Tibial artery (tissue), 4 donors: ENCODE data around the gene OR4M1.
"Not testable (repeated sequence)": the region's sequence is repeated elsewhere in the genome, so short reads cannot be mapped to it uniquely, and the experiment has no call there.

Experiments
- DNase-seq, 2 donors: peaks; one replicate each; pipeline ENCODE4 v3.0.0-alpha.2; 2019
- H3K27ac ChIP-seq, 2 donors: fragments of 200-600 bp; sonication (generic) in 1 of 2; 1 replicate in 1 of 2; 2 replicates in 1 of 2; pipeline ENCODE4 v1.5.1; 2018 to 2019; ENCODE audit warnings: mild to moderate bottlenecking in 1 of 2
- H3K27me3 ChIP-seq, 2 donors: fragments of 200-600 bp; sonication (generic) in 1 of 2; one replicate each; pipeline versions ENCODE4 v1.5.1 to v1.6.0; 2016 to 2019
- H3K36me3 ChIP-seq, 3 donors: fragments of 200-600 bp; sonication (generic) in 2 of 3; one replicate each; pipeline ENCODE4 v1.5.1; 2016 to 2019; ENCODE audit warnings: mild to moderate bottlenecking in 2 of 3
- H3K4me1 ChIP-seq, 4 donors: fragments of 200-600 bp; sonication (generic) in 2 of 4; 1 replicate in 3 of 4; 2 replicates in 1 of 4; pipeline ENCODE4 v1.5.1; 2016 to 2019
- H3K4me3 ChIP-seq, 2 donors: fragments of 200-600 bp; sonication (generic) in 1 of 2; 1 replicate in 1 of 2; 2 replicates in 1 of 2; pipeline ENCODE4 v1.5.1; 2018 to 2019; ENCODE audit warnings: mild to moderate bottlenecking in 2 of 2
- H3K9me3 ChIP-seq, 3 donors: fragments of 200-600 bp; sonication (generic) in 1 of 3; one replicate each; pipeline ENCODE4 v1.5.1; 2016 to 2019
- intact Hi-C: fragments of 100-400 bp; cut with DNase I; formaldehyde crosslinking; loops from one replicate; pipeline ENCODE4 v1.15.0; 2023; ENCODE audit warnings: low total_unique reads
- TF ChIP-seq, protein P1 (sequence below), 2 experiments: fragments of 200-600 bp in 1 of 2; fragments of 450-650 bp in 1 of 2; IDR thresholded peaks; one replicate each; pipeline ENCODE4 v1.5.1; 2017 to 2019; ENCODE audit warnings: antibody characterized with exemption in 2 of 2, mild to moderate bottlenecking in 1 of 2, moderate library complexity in 1 of 2

OR4M1 gene

DNA sequence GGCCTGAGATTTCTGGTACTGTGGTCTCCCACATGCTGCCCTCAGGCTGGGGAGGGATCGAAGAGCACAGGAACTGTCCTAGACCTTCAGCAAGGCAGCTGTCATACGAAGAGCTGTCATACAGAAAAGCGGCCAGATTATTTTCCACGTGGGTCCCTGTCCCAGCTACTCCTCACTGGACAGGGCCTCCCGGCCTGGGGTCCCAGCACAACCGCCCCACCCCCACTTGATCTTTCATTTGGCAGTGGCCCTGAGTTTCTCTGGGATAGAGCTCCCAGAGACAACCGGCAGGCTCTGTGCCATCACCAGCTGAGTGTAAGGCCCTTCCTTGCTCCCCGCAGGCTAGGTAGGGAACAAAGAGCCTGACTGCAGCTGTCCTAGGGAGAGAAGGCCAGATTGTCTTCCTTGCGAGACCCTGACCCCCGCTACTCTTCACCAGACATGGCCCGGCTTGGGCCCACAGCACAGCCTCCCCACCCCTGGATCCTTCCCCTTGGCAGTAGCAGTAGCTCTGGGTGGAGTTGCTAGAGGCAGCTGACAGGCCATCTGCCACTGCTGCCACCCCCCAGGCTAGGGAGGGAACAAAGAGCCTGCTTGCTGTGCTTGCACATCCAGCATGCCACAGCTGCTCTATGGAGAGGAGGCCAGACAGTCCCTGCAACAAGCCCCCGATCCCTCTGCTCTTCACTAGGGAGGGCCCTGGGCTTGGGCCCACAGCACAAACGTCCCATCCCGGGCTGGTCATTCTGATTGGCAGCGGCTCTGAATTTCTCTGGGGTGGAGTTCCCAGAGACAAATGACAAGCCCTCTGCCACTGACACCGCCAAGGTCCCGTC lies 27.2 kb downstream of the OR4M1 start:
- Histone ChIP-seq H3K9me3 (peaks cover 0 to 11% (median 0%) of the 10 kb centered on the region in 3 donors), H3K27me3 (no peaks in the 10 kb centered on the region), H3K4me1 (no peaks in the 10 kb centered on the region), H3K27ac (no peak overlapping the region), H3K4me3 (no peak overlapping the region), H3K36me3 (no peaks in the 10 kb centered on the region)
- peak in 1 of 2 donors; percentile 42 for DNase-seq
- TF ChIP-seq, protein P1, sequence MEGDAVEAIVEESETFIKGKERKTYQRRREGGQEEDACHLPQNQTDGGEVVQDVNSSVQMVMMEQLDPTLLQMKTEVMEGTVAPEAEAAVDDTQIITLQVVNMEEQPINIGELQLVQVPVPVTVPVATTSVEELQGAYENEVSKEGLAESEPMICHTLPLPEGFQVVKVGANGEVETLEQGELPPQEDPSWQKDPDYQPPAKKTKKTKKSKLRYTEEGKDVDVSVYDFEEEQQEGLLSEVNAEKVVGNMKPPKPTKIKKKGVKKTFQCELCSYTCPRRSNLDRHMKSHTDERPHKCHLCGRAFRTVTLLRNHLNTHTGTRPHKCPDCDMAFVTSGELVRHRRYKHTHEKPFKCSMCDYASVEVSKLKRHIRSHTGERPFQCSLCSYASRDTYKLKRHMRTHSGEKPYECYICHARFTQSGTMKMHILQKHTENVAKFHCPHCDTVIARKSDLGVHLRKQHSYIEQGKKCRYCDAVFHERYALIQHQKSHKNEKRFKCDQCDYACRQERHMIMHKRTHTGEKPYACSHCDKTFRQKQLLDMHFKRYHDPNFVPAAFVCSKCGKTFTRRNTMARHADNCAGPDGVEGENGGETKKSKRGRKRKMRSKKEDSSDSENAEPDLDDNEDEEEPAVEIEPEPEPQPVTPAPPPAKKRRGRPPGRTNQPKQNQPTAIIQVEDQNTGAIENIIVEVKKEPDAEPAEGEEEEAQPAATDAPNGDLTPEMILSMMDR (IDR thresholded peaks at IDR 0.05), result no peak
- intact Hi-C loops, result no loop called here

DNA sequence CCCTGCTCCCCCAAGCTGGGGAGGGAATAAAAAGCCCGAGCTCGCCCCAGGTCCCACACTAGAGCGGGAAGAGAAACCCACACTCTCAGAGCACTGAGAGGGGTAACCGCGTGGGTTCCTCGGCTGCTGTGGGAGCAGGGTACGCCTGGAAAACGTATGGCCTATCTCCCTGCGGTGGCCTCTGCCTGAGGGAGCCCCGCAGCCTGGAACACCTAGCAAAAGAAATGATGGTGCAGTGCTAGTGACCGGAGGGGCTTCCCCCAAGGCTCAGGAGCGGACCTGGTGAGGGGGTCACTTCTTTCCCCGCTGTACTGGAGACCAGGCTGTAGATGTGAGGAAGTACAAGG lies 27.8 kb downstream of the OR4M1 start:
- DNase-seq, result no peak
- H3K4me3 ChIP-seq, result no peak overlapping the region

DNA sequence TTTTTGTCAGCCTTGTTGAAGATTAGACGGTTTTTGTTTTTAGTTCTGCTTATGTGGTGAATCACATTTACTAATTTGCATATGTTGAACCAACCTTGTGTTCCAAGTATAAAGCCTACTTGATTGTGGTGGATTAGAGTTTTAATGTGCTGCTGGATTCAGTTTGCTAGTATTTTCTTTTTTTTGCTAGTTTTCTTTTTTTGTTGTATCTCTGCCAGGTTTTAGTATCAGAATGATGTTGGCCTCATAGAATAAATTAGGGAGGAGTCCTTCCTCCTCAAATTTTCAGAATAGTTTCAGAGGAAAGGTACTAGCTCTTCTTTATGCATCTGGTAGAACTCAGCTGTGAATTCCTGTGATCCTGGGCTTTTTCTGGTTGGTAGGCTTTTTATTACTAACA lies 30.2 kb downstream of the OR4M1 start, which contains the start of gene OR4N2:
OR4N2 (plus strand) TSS at position 301 of the 400 bp plus-strand sequence. CDS start 23,679 bp downstream, outside the sequence.
- DNase-seq, H3K27me3 ChIP-seq, H3K36me3 ChIP-seq, intact Hi-C loops, H3K27ac ChIP-seq, H3K4me1 ChIP-seq, H3K4me3 ChIP-seq: not testable (repeated sequence)
- H3K9me3 ChIP-seq, result peaks cover 0 to 11% (median 0%) of the 10 kb centered on the region in 3 donors

More for the DNA sequence above, 27.8 kb downstream of the OR4M1 start:
- intact Hi-C loops, result no loop called here
- TF ChIP-seq, protein P1 (IDR thresholded peaks at IDR 0.05), result no peak
- peaks cover 0 to 11% (median 0%) of the 10 kb centered on the region in 3 donors for H3K9me3 ChIP-seq
- H3K36me3 ChIP-seq, result no peaks in the 10 kb centered on the region
- H3K27me3 ChIP-seq, result no peaks in the 10 kb centered on the region
- H3K4me1 ChIP-seq, result no peaks in the 10 kb centered on the region
- H3K27ac ChIP-seq, result no peak overlapping the region

DNA sequence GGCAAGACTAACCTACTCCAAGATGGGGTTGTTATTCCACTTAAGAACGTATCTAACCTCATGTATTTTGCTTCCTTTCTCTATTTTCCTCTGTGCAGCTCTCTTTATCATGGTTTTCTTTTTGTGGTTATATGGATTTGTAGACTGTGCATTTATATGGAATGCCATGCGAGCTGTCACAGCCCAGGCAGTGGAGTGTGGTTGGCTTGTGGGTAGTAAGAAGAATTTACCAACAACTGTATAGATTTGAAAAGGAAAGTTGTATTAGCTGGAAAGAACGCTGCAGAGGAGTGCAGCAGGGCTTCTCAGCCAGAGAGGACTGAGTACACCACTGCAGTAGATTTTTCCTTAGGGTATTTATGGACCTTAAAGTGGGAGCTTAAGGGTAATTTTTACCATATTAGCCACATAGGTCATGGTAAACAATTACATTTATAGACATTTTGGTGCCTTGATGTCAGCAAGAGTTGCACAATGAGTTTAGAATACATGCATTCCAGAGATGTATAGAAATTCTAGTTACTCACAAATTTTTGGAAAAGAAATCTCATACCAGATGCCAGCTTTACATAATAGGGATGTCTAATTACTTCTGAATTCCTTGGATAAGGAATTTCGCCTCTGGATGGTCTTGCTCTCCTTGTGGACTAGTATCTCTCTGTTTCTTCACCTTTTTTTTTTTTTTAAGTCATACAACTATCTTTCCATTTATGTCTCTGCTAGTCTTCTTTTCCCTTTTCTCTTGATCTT lies 40.0 kb downstream of the OR4M1 start:
- intact Hi-C loops, H3K4me3 ChIP-seq, H3K27me3 ChIP-seq, H3K27ac ChIP-seq, DNase-seq, H3K36me3 ChIP-seq, H3K9me3 ChIP-seq, H3K4me1 ChIP-seq: not testable (repeated sequence)

DNA sequence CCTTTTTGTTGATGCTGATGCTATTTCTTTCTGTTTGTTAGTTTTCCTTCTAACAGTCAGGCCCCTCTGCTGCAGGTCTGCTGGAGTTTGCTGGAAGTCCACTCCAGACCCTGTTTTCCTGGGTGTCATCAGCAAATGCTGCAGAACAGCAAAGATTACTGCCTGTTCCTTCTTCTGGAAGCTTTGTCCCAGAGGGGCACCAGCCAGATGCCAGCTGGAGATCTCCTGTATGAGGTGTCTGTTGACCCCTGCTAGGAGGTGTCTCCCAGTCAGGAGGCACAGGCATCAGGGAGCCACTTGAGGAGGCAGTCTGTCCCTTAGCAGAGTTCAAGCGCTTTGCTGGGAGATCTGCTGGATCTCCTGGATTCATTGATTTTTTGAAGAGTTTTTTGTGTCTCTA lies 46.6 kb downstream of the OR4M1 start:
- H3K27me3 ChIP-seq, intact Hi-C loops, H3K36me3 ChIP-seq, DNase-seq, H3K4me3 ChIP-seq, H3K27ac ChIP-seq, H3K4me1 ChIP-seq, H3K9me3 ChIP-seq: not testable (repeated sequence)

DNA sequence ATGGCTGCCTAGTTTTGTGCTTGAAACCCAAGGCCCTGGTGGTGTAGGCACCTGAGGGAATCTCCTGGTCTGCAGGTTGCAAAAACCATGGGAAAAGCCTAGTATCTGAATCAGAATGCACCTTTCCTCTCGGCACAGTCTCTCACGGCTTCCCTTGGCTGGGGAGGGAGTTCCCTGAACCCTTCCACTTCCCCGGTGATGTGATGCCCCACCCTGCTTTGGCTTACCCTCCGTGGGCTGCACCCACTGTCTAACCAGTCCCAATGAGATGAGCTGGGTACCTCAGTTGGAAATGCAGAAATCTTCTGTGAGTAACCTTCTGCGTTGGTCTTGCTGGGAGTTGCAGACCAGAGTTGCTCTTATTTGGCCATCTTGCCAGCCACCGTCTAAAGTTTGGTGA lies 47.7 kb downstream of the OR4M1 start:
- H3K4me3 ChIP-seq, H3K36me3 ChIP-seq, H3K9me3 ChIP-seq, DNase-seq, H3K27ac ChIP-seq, H3K4me1 ChIP-seq, intact Hi-C loops, H3K27me3 ChIP-seq: not testable (repeated sequence)

DNA sequence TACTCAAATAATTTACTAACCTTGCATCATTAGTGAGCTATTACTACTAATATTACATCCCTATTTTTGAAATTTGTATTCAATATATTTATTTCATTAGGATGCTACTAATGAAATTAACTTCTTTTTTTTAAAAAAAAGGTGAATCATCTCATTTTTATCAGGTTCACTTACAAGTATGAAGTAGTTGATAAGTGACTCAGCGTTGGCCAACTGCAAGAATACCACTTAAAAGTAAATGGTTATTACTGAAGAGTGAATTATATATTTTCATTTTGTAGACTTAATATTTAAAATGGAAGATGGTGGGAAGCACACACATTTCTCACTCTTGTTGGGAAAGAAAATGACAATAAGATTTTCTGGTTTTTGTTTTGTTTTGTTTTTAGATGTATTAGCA lies 49.9 kb downstream of the OR4M1 start:
- DNase-seq, result no peak
- intact Hi-C loops, result no loop called here
- no peaks in the 10 kb centered on the region for H3K36me3 ChIP-seq

More for the DNA sequence above, 49.9 kb downstream of the OR4M1 start:
- H3K4me1 ChIP-seq, result no peaks in the 10 kb centered on the region
- no peaks in the 10 kb centered on the region for H3K27me3 ChIP-seq
- no peaks in the 10 kb centered on the region for H3K9me3 ChIP-seq
- TF ChIP-seq, protein P1 (IDR thresholded peaks at IDR 0.05), result no peak
- no peak overlapping the region for H3K4me3 ChIP-seq
- H3K27ac ChIP-seq, result no peak overlapping the region
